ENCODE data around the gene RUNDC3A. TPM values are rescaled to one million over a fixed set of nuclear protein-coding genes. Genes with fewer than 3 reads are reported as not detected.

The RUNDC3A gene
- total and polyA plus RNA-seq, 2 of the 13 experiments (the other 11 are each of a cell fraction or from before 2014, with no cell fraction given): 0.25 TPM; not detected in 1

GRCh38 chr17:44315760-44316731 lies 7.6 kb downstream of the RUNDC3A start (continued):
- no peak for TF ChIP-seq HOXA3 (CRISPR knock-in tag; IDR thresholded peaks at IDR 0.05)
- TF ChIP-seq FOXJ3 (CRISPR knock-in tag; IDR thresholded peaks at IDR 0.05; ENCODE audit: borderline replicate concordance): no peak
- TF ChIP-seq, protein P1, sequence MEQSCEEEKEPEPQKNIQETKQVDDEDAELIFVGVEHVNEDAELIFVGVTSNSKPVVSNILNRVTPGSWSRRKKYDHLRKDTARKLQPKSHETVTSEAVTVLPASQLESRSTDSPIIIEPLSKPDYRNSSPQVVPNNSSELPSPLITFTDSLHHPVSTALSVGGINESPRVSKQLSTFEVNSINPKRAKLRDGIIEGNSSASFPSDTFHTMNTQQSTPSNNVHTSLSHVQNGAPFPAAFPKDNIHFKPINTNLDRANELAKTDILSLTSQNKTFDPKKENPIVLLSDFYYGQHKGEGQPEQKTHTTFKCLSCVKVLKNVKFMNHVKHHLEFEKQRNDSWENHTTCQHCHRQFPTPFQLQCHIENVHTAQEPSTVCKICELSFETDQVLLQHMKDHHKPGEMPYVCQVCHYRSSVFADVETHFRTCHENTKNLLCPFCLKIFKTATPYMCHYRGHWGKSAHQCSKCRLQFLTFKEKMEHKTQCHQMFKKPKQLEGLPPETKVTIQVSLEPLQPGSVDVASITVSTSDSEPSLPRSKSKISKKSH (CRISPR knock-in tag; IDR thresholded peaks at IDR 0.05; ENCODE audit: borderline replicate concordance): peak; percentile 26; the same call in 1 of the 2 replicates
- TF ChIP-seq ZNF552 (CRISPR knock-in tag; IDR thresholded peaks at IDR 0.05; ENCODE audit: borderline replicate concordance): no peak
- TF ChIP-seq, protein P2, sequence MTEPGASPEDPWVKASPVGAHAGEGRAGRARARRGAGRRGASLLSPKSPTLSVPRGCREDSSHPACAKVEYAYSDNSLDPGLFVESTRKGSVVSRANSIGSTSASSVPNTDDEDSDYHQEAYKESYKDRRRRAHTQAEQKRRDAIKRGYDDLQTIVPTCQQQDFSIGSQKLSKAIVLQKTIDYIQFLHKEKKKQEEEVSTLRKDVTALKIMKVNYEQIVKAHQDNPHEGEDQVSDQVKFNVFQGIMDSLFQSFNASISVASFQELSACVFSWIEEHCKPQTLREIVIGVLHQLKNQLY (CRISPR knock-in tag; IDR thresholded peaks at IDR 0.05): no peak
- no peak for TF ChIP-seq NFE2 (CRISPR knock-in tag; IDR thresholded peaks at IDR 0.05)
- peak; percentile 52; the same call in 1 of the 2 replicates for TF ChIP-seq UBTF (CRISPR knock-in tag; IDR thresholded peaks at IDR 0.05)
- TF ChIP-seq ADNP (CRISPR knock-in tag; IDR thresholded peaks at IDR 0.05): no peak
- TF ChIP-seq ZNF224 (CRISPR knock-in tag; IDR thresholded peaks at IDR 0.05): no peak
- TF ChIP-seq ZNF383 (CRISPR knock-in tag; IDR thresholded peaks at IDR 0.05; ENCODE audit: borderline replicate concordance): no peak
- no peak for TF ChIP-seq DDIT3 (CRISPR knock-in tag; IDR thresholded peaks at IDR 0.05)
- no peak for TF ChIP-seq ZNF570 (CRISPR knock-in tag; IDR thresholded peaks at IDR 0.05; ENCODE audit: borderline replicate concordance)
- TF ChIP-seq ZNF761 (CRISPR knock-in tag; conservative IDR thresholded peaks at IDR 0.05): no peak
- TF ChIP-seq ZNF557 (CRISPR knock-in tag; IDR thresholded peaks at IDR 0.05): no peak
- TF ChIP-seq IRF9 (CRISPR knock-in tag; IDR thresholded peaks at IDR 0.05; ENCODE audit: borderline replicate concordance): no peak
- TF ChIP-seq ZNF510 (CRISPR knock-in tag; IDR thresholded peaks at IDR 0.05; ENCODE audit: low read depth): no peak
- TF ChIP-seq SIN3A (IDR thresholded peaks at IDR 0.05; ENCODE audit: borderline replicate concordance, low read depth, low read length): no peak
- TF ChIP-seq AGO1 (IDR thresholded peaks at IDR 0.05; ENCODE audit: low read depth, low read length, poor library complexity, severe bottlenecking): peak; percentile 89
- no peak for TF ChIP-seq SP5 (CRISPR knock-in tag; IDR thresholded peaks at IDR 0.05; ENCODE audit: borderline replicate concordance, low read depth)
- 0 out of 2 replicates have a peak, but pooled peaks have one; percentile 46 for TF ChIP-seq ZNF891 (CRISPR knock-in tag; IDR thresholded peaks at IDR 0.05)
- TF ChIP-seq HNRNPLL (IDR thresholded peaks at IDR 0.05; ENCODE audit: low read depth, low read length, poor library complexity, severe bottlenecking): peak; percentile 53
